ENCODE results near the gene SMAD7. TPM values are rescaled to one million over a fixed set of nuclear protein-coding genes. Genes with fewer than 3 reads are reported as not detected.

The SMAD7 gene
- total RNA-seq, 4 donors from 2014 or later, result 22.5 to 54.9 (median 40.0) TPM

DNA sequence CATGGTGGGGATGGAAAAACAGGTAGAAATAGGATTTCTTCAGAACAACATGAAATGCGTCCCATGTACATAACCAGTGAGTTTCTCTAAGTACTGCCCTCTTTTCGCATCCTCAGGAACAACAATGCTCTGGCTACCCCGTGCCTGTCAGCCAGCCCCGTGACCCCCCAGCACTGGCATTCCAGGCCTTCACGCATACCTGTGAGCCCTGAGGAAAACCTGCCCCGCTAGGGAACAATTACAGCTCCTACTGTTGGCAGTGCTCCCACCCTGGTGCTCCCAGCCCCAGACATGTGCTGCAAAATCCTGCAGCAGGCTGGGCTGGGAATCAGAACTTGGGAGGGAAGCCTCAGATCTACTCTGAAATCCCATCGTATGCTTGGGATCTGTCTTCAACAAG is 9.1 kb downstream of the SMAD7 start:
- Histone ChIP-seq H3K4me3 (no peak overlapping the region), H3K27me3 (no peaks in the 10 kb centered on the region), H3K4me1 (peaks cover 100% of the 10 kb centered on the region in 4 donors), H3K9me3 (no peaks in the 10 kb centered on the region), H3K36me3 (peaks cover 0 to 26% (median 7%) of the 10 kb centered on the region in 4 donors), H3K27ac (replicated peaks in 1 of 4) (peak overlapping the region; percentile 90 to 99 (median 98))
- DNase-seq (ENCODE audit: extremely low spot score), result no peak
- intact Hi-C loops (cut with DNase I), result loop anchor here (10.0 kb wide), 3 partner anchors 243 to 397 kb away; no protein-coding TSS in a partner anchor
- WGBS, result 42% methylated on average over 7 of the region's 7 CpGs
- TF ChIP-seq EP300 (IDR thresholded peaks at IDR 0.05) (no peak), POLR2A (IDR thresholded peaks at IDR 0.05; ENCODE audit: low read depth) (no peak), POLR2AphosphoS5 (IDR thresholded peaks at IDR 0.05) (no peak)
- TF ChIP-seq, protein P1, sequence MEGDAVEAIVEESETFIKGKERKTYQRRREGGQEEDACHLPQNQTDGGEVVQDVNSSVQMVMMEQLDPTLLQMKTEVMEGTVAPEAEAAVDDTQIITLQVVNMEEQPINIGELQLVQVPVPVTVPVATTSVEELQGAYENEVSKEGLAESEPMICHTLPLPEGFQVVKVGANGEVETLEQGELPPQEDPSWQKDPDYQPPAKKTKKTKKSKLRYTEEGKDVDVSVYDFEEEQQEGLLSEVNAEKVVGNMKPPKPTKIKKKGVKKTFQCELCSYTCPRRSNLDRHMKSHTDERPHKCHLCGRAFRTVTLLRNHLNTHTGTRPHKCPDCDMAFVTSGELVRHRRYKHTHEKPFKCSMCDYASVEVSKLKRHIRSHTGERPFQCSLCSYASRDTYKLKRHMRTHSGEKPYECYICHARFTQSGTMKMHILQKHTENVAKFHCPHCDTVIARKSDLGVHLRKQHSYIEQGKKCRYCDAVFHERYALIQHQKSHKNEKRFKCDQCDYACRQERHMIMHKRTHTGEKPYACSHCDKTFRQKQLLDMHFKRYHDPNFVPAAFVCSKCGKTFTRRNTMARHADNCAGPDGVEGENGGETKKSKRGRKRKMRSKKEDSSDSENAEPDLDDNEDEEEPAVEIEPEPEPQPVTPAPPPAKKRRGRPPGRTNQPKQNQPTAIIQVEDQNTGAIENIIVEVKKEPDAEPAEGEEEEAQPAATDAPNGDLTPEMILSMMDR (IDR thresholded peaks at IDR 0.05), result no peak

DNA sequence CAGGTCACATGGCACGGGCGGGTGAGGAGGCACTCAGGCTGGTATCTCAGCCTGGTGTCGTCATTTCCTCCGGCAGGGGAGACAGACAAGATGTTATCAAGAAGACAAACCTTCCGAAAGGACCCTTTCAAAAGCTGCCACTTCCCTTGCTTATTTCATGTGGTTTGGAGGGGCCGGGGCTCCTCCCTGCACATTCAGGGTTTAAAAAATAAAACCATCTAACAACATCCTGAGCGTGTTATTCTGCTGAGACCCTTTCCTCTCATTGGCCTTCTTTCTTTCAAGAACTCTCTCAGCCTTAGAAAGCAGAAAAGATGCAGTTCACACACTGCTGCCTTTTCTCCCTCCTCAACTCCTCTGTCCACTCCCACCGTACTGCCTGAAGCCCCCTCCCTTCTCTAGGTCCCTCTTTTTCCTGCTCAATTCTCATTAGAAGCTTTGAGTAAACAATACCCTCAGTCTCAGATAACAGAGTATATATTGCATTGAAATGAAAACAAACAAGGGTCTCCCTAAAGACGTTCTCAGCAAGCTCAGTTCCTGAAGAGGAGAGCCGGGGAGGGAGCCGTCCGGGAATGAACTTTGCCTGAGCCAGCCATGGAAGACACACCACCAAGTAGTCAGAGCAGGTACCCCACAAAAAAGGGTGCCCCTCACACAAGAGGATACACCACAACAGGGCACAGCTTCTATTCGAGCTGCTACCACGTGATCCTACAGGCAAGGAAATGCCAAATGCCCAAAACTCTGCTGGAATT is 9.7 kb downstream of the SMAD7 start:
- no peak for DNase-seq (ENCODE audit: extremely low spot score)
- Histone ChIP-seq H3K36me3 (peaks cover 0 to 28% (median 7%) of the 10 kb centered on the region in 4 donors), H3K27ac (replicated peaks in 1 of 4) (peak overlapping the region; percentile 90 to 99 (median 98)), H3K27me3 (no peaks in the 10 kb centered on the region), H3K9me3 (no peaks in the 10 kb centered on the region), H3K4me3 (no peak overlapping the region), H3K4me1 (peaks cover 100% of the 10 kb centered on the region in 4 donors)
- intact Hi-C loops (cut with DNase I), result loop anchor here (10.0 kb wide), 3 partner anchors 244 to 396 kb away; no protein-coding TSS in a partner anchor
- TF ChIP-seq POLR2AphosphoS5 (IDR thresholded peaks at IDR 0.05) (no peak), POLR2A (IDR thresholded peaks at IDR 0.05; ENCODE audit: low read depth) (no peak), EP300 (IDR thresholded peaks at IDR 0.05) (no peak)
- TF ChIP-seq, protein P1 (IDR thresholded peaks at IDR 0.05), result no peak
- WGBS, result 47% methylated on average over 14 of the region's 14 CpGs

DNA sequence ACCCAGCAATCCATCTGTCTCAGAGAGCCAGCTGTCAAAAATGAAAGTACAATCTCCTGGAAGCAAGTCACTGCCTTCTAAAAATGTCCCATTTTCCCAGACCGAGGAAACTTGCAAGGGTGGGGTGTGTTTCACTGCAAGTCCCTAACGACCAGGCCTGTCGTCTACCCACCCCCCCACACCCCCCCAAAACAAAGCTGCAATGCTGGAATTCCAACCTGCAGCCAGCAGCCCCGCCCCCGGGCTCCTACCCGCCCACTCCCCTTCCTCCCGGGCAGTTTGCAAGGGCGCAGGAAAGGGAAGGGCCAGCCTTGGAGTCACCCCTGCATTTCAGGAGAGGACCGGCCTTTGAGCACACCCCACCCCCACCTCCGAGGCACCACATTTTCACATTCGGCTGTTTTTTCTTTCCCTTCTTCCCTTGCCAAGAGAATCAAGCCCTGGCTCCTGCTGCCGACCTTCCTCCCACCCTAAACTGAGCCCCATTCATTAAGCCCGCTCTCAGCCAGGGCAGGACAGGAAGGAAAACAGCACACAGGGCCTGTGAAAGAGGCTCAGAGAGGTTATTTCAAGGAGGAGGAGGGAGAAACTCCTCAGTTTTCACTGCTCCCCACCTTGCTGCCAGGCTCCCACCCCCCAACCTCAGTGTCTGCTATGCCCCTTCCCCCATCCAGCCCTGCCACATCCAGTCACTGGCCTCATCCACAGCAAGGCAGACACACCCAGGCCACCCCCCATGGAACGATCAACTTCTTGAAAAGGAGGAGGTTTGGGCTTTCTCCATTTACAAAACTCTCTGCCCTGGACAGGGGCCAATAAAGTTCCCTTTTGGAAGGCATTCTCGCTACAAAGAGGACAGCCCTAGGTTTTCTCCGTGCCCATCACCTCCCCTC is 11.3 kb downstream of the SMAD7 start:
- peaks cover 0 to 24% (median 7%) of the 10 kb centered on the region in 4 donors for H3K36me3 ChIP-seq
- peak overlapping the region; percentile 90 to 99 (median 98) for H3K27ac ChIP-seq (replicated peaks in 1 of 4)
- DNase-seq (ENCODE audit: extremely low spot score), result no peak
- intact Hi-C loops (cut with DNase I), result loop anchor here (10.0 kb wide), 3 partner anchors 245 to 395 kb away; no protein-coding TSS in a partner anchor
- no peak for TF ChIP-seq EP300 (IDR thresholded peaks at IDR 0.05)
- no peak for TF ChIP-seq POLR2AphosphoS5 (IDR thresholded peaks at IDR 0.05)
- TF ChIP-seq, protein P1 (IDR thresholded peaks at IDR 0.05), result no peak
- no peak for TF ChIP-seq POLR2A (IDR thresholded peaks at IDR 0.05; ENCODE audit: low read depth)
- H3K9me3 ChIP-seq, result no peaks in the 10 kb centered on the region
- no peaks in the 10 kb centered on the region for H3K27me3 ChIP-seq
- peaks cover 100% of the 10 kb centered on the region in 4 donors for H3K4me1 ChIP-seq
- WGBS, result 5% methylated on average over 10 of the region's 16 CpGs
- H3K4me3 ChIP-seq, result peak overlapping the region; percentile 40 to 50 (median 42)

DNA sequence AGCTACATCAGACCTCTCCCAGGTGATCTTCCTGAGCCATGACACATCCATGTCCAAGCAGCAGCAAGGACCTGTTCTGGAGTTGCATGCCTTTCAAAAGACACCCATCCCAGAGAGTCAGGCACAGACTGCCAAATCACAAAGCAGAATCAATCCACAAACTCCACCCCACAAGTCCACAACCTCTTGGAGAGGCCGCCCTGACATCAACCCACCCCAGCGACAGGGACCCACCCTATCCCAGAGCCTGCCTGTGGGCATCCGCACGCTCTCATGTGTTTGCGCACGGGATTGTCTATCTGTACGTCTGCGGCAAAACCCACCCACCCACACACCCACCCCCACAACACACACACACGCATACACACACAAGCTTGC is 11.9 kb downstream of the SMAD7 start:
- Histone ChIP-seq H3K27ac (replicated peaks in 1 of 4) (peak overlapping the region; percentile 90 to 99 (median 98)), H3K4me3 (peak overlapping the region; percentile 40 to 50 (median 42)), H3K36me3 (peaks cover 0 to 24% (median 7%) of the 10 kb centered on the region in 4 donors), H3K9me3 (no peaks in the 10 kb centered on the region), H3K27me3 (no peaks in the 10 kb centered on the region), H3K4me1 (peaks cover 100% of the 10 kb centered on the region in 4 donors)
- WGBS, result 28% methylated on average over 9 of the region's 9 CpGs
- no peak for DNase-seq (ENCODE audit: extremely low spot score)
- no peak for TF ChIP-seq POLR2A (IDR thresholded peaks at IDR 0.05; ENCODE audit: low read depth)
- TF ChIP-seq, protein P1 (IDR thresholded peaks at IDR 0.05), result no peak
- TF ChIP-seq POLR2AphosphoS5 (IDR thresholded peaks at IDR 0.05), result no peak
- no peak for TF ChIP-seq EP300 (IDR thresholded peaks at IDR 0.05)
- intact Hi-C loops (cut with DNase I), result no loop called here

Data from esophagus muscularis mucosa (tissue), 4 donors.